AG10803 (cell line): ENCODE data around the gene CCDC91.

Source experiments
- DNase-seq: peaks from one replicate; pipeline ENCODE4 v3.0.0; 2010; ENCODE audit warnings: low read depth
- H3K4me3 ChIP-seq: 2 replicates; pipeline ENCODE4 v1.5.1; 2011; ENCODE audit warnings: mild to moderate bottlenecking, low read length, control low read depth
- CTCF ChIP-seq: conservative IDR thresholded peaks from 2 replicates; pipeline ENCODE4 v1.5.1; 2011; ENCODE audit warnings: mild to moderate bottlenecking, low read length, control low read depth, inconsistent platforms

The CCDC91 gene

DNA sequence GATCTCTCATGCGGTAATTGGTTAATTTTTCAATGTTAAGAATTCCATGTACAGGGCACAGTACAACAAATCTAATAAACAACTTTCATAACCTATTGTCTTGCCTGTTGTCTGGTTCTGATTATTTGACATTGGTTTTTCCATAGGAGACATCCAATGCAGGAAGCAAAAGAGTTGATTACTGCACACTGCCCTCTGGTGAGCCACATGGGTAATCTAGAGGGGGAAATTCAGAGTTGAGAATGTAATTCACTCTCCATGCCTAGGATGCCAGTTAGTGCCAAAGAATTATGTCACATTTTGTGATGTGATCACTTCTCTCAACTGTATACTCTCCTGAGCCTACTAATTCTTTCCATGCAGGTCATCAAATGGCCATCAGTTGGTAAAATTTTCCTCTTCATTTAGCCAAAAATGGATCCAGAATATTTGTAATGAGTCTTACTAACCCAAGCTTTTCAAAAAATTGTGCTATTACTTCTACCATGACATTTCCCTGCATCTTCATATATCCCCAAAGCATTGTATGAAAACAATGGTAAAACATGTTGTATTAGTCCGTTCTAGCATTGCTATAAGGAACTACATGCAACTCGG, 17.7 kb upstream of the CCDC91 start:
- peak; percentile 71 for DNase-seq
- peak; percentile 87 for TF ChIP-seq CTCF
- no peak overlapping the region for H3K4me3 ChIP-seq

DNA sequence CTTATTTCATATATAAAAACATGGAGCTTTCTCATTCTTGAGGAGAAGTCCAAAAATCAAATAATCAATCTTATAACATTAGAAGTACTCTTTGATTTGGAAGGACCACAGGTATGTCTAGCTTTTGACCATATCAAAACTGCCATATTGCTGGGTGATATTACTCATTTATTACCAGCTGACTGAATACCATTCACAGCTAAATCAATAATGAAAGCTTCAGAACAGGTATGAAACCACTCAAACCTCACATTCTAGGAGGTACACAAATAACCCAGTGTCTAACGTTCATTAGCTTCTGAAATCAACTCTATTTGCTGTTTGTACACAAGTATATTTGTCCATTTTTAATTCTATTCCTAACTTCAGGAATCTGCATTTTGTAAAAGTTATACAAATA, 16.8 kb upstream of the CCDC91 start:
- H3K4me3 ChIP-seq = no peak overlapping the region
- TF ChIP-seq CTCF = no peak
- DNase-seq = no peak

- no peak for DNase-seq
- TF ChIP-seq CTCF = no peak
- no peak overlapping the region for H3K4me3 ChIP-seq
These were observed 15.1 kb upstream of the CCDC91 start for GRCh38 chr12:28175098-28175589.

- TF ChIP-seq CTCF = no peak
- no peak for DNase-seq
- no peak overlapping the region for H3K4me3 ChIP-seq
These were observed 14.0 kb upstream of the CCDC91 start for GRCh38 chr12:28176295-28176694.

DNA sequence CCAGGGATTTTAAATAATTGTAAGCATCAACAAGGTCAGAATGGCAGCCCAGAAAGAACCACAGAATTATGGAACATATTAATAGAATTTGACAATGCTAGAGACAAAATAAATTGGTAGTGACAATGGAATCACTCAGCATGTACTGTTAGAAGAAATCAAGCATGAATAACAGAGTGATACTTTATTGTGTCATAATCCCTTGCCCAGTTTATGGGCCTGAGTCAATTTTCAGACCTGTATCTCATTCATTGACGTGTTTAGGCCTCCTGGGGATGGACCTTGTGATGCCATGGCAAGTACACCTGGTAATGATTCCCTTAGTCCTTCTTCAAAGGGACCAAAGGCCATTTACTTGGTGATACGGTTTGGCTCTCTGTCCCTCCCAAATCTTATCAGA, 12.8 kb upstream of the CCDC91 start:
- DNase-seq = no peak
- H3K4me3 ChIP-seq = no peak overlapping the region
- no peak for TF ChIP-seq CTCF

DNA sequence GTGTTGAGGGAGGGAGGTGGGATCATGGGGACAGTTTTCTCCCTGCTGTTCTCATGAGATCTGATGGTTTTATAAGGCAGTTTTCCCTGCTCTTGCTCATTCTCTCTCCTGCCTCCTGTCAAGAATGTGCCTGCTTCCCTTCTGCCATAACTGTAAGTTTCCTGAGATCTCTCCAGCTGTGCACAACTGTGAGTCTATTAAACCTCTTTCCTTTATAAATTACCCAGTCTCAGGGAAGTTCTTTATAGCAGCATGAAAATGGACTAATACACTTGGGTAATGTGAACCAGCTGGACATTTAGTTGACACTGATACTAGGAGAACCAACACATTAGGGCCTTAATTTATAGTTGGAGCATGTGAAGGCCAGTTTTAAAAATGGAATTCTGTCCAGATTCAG, 12.4 kb upstream of the CCDC91 start:
- no peak for TF ChIP-seq CTCF
- no peak for DNase-seq

GRCh38 chr12:28178775-28179174, 11.5 kb upstream of the CCDC91 start:
- no peak overlapping the region for H3K4me3 ChIP-seq
- DNase-seq = no peak
- TF ChIP-seq CTCF = no peak

More for the DNA sequence above, 12.4 kb upstream of the CCDC91 start:
- no peak overlapping the region for H3K4me3 ChIP-seq
